HG03280 (cell line): ENCODE data around the gene CREBL2.
"Not testable (repeated sequence)": the region's sequence is repeated elsewhere in the genome, so short reads cannot be mapped to it uniquely, and the experiment has no call there.

Experiments used
- ATAC-seq: cut with Tn5 transposase; IDR thresholded peaks from one replicate; pipeline ENCODE4 v1.9.1; 2021; ENCODE audit warnings: mild to moderate bottlenecking, moderate library complexity; ENCODE audit not compliant: unreplicated experiment

CREBL2 gene

GRCh38 chr12:12611512-12612306 is at the start of gene CREBL2:
Gene CREBL2 (plus strand): TSS chr12:12611876. CDS start chr12:12612173, 297 bp downstream.
- ATAC-seq: peak; percentile 74

- ATAC-seq: peak; percentile 9
Measured at GRCh38 chr12:12562016-12562483, 49.6 kb upstream of the CREBL2 start.

- peak; percentile 76 for ATAC-seq
Measured at GRCh38 chr12:12562585-12563261, 49.0 kb upstream of the CREBL2 start, which contains the start of gene DUSP16. Gene DUSP16 (minus strand): TSS chr12:12562863. CDS start chr12:12521098, 41,765 bp downstream.

- ATAC-seq: no peak
Measured at GRCh38 chr12:12563290-12563928, 48.3 kb upstream of the CREBL2 start.

GRCh38 chr12:12564911-12565310 is 46.8 kb upstream of the CREBL2 start:
- ATAC-seq: no peak

GRCh38 chr12:12565971-12566370 is 45.7 kb upstream of the CREBL2 start:
- not testable (repeated sequence) for ATAC-seq

GRCh38 chr12:12572659-12573058 is 39.0 kb upstream of the CREBL2 start:
- no peak for ATAC-seq

- ATAC-seq: no peak
Measured at GRCh38 chr12:12577786-12578185, 33.9 kb upstream of the CREBL2 start.

- ATAC-seq: not testable (repeated sequence)
Measured at GRCh38 chr12:12580716-12581115, 31.0 kb upstream of the CREBL2 start.

GRCh38 chr12:12582193-12582881 is 29.3 kb upstream of the CREBL2 start:
- peak; percentile 42 for ATAC-seq

- peak; percentile 87 for ATAC-seq
Measured at GRCh38 chr12:12582895-12583303, 28.8 kb upstream of the CREBL2 start.

- ATAC-seq: no peak
Measured at GRCh38 chr12:12583510-12584178, 28.0 kb upstream of the CREBL2 start.

GRCh38 chr12:12585115-12585863 is 26.4 kb upstream of the CREBL2 start:
- ATAC-seq: no peak

GRCh38 chr12:12586879-12587675 is 24.6 kb upstream of the CREBL2 start:
- no peak for ATAC-seq

GRCh38 chr12:12587878-12588277 is 23.8 kb upstream of the CREBL2 start:
- ATAC-seq: no peak

GRCh38 chr12:12588436-12588835 is 23.2 kb upstream of the CREBL2 start:
- not testable (repeated sequence) for ATAC-seq

GRCh38 chr12:12590961-12591360 is 20.7 kb upstream of the CREBL2 start:
- ATAC-seq: no peak

GRCh38 chr12:12592930-12593329 is 18.7 kb upstream of the CREBL2 start:
- ATAC-seq: no peak

GRCh38 chr12:12595929-12596328 is 15.7 kb upstream of the CREBL2 start:
- ATAC-seq: not testable (repeated sequence)
